ENCODE measurements around the gene PSMG3.
A peak's percentile ranks its signal among the peaks of the same experiment; 100 is the strongest.

Gene PSMG3

DNA sequence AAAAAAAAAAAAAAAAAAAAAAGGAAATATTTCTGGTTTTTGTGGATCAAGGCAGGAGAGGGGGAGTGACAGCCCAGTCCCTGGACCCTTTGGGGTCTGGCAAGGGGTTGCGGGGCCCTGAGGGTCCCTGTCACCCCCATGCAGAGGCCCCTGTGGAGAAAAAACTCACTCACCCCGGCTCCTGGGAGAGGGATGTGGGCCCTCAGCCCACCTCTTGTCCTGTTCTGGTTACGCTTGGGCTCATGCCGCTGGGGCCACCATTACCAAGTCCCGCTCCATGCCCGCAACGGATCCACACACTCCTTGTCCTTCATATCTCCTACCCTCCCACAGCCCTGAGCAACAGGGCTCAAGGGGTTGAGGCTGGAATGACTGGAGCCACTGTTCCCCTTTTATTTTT, 12.8 kb downstream of the PSMG3 start:
- DNase-seq: no peak

DNA sequence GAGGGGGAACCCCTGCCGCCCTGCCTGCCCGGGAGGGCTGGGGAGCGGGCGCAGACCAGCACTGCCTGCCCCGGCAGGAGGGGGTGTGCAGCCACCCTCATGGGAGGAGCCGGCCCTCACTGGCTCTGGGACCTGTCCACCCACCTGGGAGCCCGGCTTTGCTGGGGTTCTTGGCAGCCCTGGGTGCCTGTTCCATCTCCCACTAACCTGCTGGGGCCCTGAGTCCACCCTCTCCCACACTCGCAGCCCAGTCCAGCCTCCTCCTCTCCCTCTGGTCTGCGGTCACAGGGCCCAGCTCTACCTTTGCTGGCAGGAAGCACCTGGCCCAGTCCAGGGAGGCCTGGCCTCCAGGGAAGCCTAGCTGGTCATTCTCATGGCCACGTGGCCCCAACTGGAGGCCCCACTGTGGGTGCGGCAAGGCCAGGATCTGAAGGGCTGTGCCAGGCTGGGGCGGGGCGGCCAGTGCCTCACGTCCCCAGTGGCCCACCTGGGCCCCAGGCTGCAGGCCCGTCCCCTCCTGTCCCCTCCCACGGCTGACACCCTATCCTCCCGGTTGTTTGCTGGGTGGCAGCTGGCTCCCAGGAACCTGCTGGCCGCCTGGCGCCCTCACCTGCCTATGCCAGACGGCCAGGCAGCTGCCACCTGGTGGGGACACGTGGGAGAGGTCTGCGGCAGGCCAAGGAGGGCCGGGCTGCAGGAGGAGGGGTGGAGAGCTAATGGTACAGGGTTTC, 13.9 kb downstream of the PSMG3 start, which contains the start of gene TMEM184A:
TMEM184A (minus strand) TSS at position 393 of the 731 bp plus-strand sequence. CDS start 721 bp downstream, outside the sequence.
- DNase-seq: peak; percentile 93

DNA sequence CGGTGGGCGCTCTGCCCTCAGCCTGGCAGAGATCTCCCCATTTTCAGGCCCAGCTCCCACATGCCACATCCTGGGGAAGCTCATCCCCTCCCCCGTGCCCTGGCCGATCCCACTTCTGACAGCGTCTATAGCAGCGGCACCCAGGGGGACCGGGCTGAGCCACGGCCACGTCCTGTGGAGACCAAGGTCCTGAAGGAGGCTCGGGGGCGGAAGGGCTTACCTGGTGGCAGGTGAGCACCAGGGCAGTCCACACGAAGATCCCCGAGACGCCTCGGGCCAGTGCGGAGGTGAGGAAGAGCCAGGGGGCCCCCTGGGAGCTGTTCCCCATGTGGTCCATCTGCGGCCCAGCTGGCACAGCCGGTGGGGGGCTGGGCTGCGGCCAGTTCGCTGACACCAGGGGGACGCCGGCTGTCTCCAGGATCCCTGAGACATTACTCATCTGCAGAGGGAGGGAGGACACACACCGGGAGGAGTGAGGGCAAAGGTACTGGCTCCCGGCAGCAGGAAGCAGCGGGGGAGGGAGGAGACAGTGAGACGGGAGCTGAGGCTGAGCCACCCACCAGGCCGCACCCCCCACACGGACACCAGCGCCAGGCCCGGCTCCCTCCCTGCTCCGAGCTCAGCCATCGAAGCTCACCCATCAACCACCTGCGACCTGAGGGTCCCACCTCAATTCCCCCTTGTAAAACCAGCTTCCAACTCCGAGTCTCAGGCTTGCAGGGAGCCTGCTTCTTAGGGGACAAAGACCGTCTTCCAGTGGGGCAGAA, 14.6 kb downstream of the PSMG3 start:
- DNase-seq: peak; percentile 28

DNA sequence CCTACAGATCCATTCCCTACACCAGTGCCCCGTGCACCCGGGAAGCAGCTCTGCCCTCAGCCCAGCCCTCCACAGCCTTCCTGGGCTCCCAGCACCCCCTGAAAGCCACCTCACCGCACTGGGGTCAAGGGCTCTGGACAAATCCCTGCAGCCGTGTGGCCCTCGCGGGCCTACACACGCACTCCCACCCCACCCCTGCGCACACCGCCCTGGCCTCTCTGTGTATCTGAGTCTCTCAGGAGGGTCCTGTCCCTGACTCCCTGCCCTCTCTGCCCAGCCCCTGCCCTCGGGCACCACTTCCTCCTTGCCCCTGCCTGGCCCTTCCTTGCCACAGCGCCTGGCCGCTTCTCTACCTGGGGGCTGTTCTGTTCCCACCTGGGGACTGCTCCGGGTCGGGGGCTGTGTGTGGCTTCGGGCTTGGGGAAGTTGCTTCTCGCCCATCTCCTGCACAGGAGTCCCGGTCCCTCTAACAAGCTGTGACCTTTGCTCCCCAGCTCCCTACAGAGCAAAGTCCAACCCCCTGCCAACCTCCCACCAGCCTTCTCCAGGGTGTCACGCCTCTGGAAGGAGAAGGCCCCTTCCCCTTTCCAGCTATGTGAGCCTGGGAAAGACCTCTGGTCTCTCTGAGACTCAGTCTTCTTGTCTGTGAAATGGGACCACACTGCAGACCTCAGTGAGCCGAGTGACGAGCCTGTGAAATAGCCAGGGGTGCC, 15.3 kb downstream of the PSMG3 start:
- DNase-seq: no peak

DNA sequence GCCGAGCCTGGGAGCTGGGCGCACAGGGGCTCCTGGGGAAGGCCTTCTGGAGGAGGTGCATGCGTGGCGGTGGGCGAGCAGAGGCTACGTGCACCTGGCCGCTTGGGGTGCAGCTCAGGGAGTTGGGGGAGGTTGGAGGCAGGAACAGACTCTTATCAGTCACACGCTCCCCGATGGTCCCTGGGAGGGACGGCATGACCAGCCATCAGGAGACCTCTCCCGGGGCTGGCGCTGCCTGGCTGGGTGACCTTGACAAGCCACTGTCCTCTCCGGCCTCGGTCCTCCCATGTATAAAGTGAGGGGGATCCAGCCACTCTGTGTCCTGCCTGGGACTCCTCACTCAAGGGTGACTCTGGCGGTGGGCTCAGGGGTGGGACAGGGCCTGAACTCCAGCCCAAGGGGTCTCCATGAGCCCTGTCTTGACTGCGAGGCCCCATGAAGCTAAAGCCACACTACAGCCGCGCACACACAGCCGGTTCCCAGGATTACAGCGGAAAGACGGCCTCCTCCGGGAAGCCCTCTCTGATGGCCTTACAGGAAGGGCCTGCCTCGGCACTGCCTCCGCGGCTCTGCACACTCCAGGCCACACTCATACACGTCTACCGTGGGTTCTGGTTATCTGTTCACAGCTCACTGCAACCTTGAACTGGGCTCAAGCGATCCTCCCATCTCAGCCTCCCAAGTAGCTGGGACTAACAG, 16.2 kb downstream of the PSMG3 start:
- no peak for DNase-seq

DNA sequence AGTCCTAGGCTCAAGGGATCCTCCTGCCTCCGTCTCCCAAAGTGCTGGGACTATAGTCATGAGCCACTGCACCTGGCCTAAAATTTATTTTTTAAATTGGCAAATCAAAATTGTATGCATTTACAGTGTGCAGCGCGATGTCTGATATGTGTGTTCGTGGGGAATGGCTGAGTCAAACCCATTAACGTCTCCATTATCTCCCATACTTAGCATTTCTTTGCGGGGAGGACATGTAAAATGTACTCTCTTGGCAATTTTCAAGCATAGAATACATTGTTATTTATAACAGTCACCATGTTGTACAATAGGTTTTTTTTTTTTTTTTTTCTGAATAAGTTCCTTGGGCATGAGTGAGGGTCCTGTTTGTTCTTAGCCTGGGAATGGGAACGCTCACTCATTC, 17.6 kb downstream of the PSMG3 start:
- no peak for DNase-seq

DNA sequence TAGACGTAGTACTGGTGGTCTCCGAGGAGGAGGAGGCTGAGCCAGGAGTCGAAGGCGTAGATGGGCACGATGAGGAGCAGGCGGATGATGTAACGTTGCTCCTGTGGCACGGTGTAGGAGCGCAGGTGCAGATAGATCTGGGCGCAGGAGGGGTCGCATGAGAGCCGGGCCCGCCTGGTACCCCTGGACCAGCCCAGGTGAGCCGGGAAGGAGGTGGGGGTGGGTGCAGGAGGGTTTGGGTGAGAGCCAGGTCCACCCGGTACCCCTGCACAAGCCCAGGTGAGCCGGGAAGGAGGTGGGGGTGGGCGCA, 19.0 kb downstream of the PSMG3 start:
- DNase-seq: no peak

DNA sequence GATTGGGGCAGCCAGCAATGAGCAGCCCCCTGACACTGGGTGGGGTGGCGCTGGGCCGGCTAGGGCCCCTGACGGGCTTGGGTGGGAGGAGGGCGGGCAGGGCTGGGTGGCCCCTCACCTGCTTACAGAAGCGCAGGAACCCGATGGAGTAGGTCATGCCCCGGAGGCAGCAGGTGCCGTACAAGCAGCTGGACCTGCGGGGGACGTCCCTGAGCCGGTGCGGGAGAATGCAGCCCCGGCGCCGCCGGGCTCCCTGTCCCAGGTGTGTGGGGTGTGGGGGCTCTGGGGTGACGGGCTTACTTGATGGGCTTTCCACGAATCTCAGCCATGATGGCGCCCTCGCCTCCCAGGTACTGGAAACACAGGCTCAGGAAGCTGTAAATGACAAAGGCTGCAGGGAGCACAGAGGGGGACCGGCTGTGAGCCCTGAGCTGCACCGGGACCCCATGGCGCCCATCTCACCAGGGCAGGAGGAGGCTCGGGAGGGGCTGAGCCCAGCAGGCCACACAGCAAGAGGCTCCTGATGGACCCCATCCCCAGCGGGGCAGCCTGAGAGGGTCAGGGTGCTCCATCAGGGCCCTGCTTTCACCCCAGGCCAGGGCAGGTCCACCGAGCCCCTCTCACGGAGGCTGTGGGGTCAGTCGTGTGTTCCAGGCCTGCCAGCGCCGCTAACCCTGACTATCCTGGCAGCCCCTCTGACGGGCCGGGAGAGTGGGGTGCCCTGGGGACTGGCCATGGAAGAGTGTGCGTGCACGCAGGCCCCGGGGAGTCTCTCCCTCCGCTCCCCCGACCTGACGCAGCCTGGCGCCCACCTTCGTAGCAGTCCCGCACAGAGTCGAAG, 19.6 kb downstream of the PSMG3 start:
- no peak for DNase-seq

DNA sequence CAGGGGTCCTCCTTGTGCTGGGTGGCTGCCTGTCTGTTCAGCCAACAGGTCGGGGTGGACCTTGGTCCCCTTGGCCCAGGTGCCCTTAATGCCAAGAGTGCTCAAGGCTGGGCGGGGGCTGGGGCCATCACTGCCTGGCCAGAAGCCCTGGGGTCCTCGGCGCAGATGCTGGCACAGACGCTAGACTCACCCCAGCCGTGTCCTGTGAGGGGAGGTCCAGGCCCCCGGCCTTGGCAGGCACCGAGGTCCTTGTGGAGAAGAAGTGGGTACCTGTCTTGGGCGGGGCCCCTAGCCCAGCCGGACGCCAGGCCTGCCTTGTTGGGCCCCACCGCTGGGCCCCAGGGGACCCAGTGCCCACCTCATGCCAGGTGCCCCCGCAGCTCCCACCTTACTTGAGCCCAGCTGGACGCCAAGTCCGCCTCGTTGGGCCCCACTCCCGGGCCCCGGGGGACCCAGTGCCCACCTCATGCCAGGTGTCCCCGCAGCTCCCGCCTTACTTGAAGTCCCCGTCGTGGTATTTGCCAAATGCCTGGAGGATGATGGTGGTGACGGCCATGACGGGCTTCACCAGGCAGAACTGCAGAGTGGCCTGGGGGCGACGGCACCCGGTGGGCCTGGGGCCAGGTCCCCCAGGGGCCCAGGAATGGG, 20.4 kb downstream of the PSMG3 start:
- no peak for DNase-seq

DNA sequence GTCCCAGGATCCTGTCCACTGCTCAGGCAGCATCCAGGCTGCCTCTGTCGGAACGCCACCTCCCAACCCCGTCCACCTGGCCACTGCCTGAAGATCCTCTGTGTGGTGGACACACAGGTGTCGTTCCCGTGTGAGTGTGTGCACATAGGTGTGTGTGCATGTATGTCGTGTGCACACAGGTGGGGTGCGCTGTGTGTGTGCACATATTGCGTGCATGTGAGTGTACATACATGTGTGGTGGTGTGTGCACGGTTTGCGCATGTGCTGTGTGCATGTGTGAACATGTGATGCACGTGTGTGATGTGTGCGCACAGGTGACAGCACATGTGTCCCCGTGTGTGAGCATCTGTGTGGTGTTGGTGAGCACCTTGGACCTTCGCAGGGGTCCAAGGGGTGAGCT, 20.9 kb downstream of the PSMG3 start:
- DNase-seq: no peak

DNA sequence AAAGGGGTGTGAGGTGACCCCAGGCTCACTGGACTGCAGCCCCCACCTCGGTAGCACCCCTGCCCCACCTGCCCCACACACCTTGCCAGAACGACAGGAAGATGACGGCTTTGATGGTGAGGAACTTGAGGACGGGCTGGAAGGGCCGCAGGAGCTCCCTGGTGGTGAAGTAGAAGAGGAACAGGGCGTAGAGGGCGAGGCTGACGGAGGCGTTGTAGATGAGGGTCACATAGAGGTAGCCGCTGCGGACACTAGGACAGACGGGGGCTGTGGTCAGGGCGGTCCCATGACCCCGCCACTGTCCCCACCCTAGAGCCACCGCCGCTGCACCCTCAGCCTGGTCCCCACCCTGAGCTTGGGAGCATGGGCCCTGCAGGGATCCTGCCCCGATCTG, 21.4 kb downstream of the PSMG3 start:
- DNase-seq: no peak

DNA sequence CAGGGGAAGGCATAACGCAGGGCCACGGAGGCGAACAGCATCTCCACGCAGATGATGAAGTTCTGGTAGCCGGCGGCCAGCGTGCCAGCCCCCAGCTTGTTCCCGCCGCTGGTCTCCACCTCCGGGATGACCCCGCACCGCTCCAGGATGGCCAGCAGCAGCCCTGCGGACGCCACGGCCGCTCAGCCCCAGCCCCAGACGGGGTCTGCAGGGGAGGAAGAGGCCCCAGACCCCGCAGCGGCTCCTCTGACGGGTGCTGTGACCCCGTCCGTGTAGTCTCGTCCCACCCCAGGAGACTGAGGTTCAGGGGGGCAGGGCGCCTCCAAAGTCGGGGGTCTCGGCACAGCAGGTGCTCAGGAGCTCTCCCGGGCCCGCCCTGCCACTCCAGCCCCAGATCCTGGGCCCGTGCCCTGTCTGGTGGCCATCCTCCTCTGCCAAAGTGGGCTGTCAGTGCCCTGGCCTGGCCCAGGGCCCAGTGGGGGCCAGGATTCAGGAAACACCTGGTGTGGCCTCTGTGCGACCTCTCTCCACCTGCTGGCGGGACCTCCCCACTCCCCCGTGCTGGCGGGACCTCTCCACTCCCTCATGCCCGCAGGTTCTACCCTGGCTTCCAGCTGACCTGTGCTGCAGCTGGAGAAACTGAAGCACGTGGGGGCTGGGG, 21.9 kb downstream of the PSMG3 start:
- no peak for DNase-seq

DNA sequence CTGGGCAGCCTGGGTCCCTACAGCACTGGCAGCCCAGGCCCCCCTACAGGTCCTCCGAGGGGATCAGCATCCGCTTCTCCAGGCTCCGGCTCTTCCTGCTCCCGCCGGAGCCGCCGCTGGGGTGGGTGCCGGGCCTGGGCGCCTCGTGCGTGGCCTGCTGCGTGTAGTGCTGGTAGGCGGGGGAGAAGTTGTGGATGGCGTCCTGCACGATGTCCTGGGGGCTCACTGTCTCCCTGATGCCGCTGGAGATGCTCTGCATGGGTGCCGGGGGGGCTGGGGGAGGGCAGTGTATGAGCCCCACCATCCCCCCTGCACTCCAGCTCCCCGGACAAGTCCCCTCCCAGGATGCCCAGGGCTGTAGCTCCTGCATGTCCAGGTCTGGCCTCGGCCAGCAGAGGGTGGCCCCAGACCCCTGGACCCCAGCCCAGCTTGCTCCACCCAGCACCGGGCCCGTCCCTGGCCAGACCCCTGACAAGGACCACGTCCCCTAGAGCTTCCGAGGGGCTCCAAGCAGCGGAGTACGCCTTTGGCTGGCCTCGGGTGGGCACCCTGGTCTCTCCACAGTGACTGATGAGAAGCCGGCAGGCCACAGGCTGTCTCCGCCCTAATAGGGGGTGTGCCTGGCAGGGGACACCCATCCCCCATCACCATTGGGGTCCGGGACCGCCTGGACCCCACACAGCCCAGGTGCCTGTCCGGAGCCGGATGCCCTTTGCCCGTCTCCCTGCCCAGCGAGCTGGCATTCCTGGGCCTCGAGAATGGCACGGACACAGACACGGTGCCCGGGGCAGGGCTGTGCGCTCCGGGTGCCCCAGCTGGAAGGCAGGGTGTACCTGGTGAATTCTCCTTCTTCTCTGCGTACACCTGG, 22.7 kb downstream of the PSMG3 start:
- no peak for DNase-seq

DNA sequence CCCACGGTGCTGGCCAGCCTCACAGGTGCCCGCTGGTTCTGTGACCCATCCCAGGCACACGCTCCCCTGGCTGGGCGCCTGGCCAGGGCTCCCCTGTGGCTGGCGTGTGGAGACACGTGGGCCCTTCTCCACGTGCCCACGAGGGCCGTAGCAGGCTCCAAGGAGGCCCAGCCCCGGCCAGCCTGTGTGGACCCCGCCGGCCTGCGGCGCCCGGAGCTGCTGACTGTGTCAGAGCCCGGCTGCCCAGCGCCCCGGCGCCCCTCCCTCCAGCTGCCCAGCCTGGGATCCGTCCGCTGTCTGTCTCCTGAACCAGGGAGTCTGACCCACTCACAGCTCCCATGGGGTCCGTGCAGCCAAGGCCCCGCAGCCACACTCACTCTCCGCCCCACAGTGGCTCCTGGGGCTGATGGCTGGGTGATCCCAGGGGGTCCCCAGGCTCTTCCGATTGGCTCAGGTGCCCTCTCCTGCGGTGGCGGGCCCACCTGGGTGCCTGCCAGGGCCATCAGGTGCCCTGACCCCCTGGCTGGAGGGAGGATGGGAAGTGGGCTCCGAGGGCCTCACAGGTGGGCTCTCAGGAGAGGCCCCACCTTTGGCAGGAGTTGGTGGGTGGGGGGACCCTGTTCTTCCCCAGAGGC, 23.4 kb downstream of the PSMG3 start:
- DNase-seq: no peak

DNA sequence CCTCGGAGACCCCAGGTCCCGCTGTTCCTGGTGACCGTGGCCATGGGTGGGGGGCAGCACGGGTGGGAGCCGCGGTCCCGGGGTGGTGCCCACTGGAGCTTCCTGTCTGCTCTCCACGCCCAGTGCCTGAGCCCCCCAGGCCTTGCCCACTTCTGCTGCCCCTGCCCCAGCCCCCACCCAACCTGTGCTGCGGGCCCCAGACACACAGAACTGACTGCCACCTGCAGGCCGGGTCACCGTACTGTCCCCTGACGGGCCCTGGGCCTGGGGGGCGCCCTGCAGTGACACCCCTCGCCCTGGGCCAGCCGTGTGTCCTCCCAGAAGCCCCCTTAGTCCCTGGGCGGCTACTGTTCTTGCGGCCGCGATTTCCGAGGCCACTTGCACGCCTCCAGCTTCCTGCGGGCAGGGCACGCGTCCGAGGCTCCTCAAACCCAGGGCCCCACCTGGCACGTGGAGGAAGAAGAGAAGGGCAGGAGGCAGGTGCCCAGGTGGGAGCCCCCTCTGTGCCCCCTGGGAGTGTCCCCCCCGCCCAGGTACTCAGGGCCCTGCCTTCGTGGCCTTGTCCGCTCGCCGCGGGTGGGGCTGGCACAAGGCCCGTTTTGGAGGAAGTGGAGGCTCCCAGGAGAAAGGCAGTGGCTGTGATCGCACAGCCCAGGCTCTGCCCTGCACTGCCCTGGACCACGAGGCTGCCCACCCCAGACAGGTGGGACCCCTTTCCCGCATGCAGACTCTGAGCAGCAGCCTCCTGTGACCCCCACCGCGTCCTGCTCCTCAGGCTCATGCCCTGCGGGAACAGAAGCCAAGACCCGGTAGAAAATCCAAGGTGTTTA, 24.2 kb downstream of the PSMG3 start:
- no peak for DNase-seq

DNA sequence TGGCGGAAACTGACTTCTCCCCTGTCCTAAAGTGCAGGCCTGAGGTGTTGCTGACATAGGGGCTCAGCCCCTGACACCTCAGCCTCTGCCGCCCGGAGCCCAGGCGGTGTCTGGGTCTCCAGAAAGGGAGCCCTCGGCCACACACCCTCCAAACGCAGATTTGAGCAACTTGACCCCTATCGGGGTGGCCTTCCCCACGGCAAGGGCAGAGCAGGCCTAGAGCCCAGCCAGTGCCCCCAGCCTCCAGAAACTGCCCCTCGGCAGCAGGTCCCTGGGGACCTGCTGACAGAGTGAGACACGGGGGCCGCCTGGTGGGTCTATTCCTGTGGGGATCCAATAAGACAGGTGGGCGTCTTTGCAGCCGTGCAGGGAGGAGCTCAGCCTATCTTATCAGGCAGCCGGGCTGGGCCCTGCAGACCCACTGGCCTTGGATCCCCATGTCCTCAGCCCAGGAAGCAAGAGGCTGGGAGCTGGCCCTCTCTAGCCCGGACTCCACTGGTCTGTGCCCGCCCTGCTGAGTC, 24.9 kb downstream of the PSMG3 start:
- no peak for DNase-seq

DNA sequence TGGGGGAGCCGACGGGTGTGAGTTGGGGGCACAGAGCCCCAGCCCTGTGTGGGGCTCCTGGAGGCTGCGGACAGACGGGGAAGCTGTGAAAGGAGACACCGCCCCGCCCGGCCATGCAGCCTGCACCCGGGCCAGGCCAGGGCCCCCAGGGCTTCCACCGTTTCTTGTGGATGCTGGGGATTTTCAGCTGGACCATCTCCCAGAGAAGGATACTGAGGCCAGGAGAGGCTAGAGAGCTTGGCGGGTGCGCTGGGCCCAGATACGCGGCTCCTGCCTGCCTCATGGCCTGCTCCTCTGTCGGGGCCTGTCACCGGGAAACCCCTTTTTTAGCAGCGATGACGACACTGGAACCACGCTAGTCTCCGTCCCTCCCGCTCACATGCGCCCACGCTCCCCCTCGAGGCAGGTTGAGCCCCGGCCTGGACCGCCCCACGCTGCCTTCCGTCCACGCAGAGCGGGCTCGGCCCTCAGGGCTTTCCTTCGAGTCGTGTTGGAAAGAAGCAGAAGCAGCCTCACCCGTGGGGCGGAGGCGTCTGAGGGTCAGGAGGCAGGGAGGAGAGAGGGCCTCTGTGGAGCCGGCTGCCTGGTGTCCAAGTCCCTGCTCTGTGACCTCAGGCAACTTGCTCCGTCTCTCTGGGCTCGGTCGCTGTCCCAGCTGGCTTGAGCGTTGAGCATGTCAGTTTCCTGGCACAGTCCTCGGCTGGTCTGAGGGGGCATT, 25.5 kb downstream of the PSMG3 start:
- no peak for DNase-seq

DNA sequence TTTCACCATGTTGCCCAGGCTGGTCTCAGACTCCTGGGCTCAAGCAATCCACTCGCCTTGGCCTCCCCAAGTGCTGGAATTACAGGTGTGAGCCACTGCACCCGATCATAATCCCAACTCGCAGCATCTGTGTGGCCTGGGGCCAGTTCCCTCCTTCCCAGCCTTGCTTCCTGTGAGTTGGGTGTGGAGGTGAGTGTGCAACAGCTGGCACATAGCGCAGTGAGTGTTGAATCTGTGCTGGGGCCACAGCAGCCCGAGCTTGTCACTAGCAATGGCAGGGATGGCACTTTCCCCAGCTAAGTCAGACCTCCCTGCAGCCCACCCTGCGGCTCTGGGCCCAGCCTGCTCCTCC, 26.0 kb downstream of the PSMG3 start:
- no peak for DNase-seq
